Fibroblast of skin of left quadriceps (primary cell): ENCODE data around the gene MCTP1.
"Not testable (repeated sequence)": the region's sequence is repeated elsewhere in the genome, so short reads cannot be mapped to it uniquely, and the experiment has no call there.

Experiments
- DNase-seq, 2 experiments: peaks; one replicate each; pipeline ENCODE4 v3.0.0-alpha.2; 2013; ENCODE audit warnings: low read depth in 2 of 2

The MCTP1 gene

DNA sequence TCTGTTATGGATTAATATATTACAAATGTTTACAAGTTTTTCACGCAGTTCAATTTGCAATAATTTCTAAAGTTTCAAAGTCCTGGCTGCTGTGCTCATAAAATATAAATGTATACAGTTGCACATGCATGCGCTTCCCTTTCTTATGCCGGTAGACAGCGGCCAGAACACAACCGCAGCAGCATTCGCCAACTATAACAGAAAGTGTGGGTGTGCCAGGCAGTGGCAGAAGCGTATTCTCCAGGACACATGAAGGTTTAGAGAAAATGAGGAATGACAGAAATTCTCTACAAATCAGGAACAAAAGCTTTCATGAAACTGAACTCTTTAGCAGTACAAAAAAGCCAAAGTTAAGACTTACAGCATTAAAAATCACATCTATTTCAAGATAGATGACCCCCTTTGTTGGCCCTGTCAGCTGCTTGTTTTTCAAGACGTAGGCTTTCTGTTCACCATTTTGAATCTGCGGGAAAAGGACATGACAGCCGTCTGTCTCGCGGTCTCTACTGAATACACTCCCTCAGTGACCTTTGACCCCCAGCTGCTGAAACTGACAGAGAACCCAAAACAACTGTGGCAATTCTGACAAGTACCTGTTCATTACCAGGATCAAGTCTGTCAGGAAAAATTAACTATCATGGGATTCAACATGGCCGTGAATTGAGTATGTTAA, 414.2 kb downstream of the MCTP1 start:
- no peak for DNase-seq

DNA sequence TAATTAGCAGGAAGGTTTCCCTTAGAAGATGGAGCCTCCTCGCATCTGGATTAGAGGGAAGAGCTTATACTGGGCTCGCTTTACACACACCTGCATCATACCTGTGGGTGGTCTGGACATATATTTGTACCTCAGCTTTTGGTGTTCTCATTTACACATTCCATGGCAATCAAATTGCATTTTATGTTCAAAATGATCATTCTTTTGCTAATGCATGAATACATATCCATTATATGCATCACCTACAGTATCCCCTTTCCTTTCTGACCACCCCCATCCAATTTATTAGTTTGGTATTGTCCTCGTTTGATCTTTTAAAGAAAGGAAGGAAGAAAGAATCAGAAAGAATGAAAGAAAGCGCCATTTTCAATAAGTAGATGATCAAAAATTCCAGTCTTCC, 415.0 kb downstream of the MCTP1 start:
- no peak for DNase-seq

DNA sequence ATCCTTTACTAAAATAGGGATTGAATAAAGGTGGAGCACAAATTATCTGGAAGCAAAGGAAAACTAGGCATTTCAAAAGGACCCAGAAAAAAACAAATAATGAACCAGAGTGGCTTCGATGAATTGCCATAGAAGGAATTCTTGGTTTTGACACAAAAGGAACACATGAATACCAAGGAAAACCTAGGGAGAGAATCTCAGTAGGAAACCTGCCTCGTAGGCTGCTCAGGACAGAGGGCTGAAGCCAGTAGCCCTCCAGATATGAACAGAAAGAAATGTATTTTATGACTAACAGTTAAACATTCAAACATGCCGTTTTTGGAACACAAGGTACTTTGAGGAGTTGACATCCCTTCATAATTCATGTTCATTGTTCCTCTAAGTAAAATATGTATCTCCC, 420.9 kb downstream of the MCTP1 start:
- no peak for DNase-seq

- no peak for DNase-seq
These were observed 427.8 kb downstream of the MCTP1 start for GRCh38 chr5:94857111-94857510.

DNA sequence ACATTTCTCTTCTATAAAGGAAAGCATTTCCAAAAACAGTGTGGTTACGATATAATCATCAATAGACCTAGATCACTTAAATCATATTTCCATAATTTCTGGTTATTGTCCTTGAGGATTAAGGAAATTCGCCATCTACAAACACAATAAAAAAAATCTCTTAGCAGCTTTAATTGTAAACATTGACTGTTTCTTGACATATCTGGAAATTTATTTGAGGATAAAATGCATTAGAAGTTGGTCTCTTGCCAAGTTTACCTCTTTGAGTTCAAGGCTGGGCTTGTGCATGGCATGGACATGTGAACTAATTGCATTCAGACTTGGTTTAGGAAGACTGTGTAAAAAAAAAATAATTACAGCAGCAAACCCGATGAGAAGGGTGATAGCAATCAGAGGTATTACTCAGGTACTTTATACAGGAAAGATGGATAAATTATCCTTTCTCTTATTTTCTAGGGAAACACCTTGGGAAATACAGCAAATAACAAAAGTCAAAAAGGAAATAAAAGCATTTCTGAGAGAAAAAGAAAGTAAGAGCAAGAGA, 428.6 kb downstream of the MCTP1 start:
- DNase-seq = no peak

DNA sequence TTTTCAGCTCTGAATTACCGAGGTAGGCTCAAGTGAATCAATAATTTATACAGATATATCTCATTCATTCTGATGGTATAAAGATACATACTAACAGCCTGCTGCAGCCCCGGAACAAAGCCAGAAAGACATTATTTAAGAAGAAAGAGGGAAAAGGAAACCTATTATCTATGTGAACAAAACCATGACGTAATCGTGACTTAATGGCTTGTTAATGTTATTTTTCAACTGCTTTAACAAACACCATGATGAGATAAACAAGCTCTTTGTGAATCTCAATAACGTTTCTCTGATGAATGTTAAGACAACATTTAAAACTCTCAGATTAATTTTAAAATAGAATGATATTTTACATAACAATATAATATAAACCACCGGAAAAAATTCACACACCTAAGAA, 429.4 kb downstream of the MCTP1 start:
- DNase-seq = no peak

GRCh38 chr5:94853120-94853519, 431.8 kb downstream of the MCTP1 start:
- DNase-seq = no peak

- DNase-seq = no peak
These were observed 433.9 kb downstream of the MCTP1 start for GRCh38 chr5:94850960-94851359.

- DNase-seq = peak; percentile 23 to 30
These were observed 434.8 kb downstream of the MCTP1 start for GRCh38 chr5:94849821-94850736.

- no peak for DNase-seq
These were observed 435.6 kb downstream of the MCTP1 start for GRCh38 chr5:94849324-94849723.

- DNase-seq = no peak
These were observed 437.2 kb downstream of the MCTP1 start for GRCh38 chr5:94847726-94848125.

DNA sequence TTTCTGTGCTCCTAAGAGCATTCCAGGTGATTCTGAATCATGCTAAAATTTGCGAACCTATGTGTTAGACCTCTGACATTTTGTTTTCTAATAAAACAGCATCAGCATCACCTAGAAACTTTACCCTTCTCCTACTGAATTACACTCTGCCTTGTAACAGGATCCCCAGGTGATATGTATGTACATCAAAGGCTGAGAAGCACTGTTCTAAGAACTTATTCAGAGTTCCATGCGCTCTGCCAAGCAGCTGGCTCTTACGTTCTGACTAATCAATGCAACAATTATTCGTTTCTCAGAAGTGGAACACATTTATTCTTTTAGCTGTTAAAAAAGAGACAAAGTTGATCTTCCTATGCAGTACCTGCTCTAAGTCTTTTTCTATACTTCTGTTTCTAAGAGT, 437.9 kb downstream of the MCTP1 start:
- DNase-seq = no peak

- not testable (repeated sequence) for DNase-seq
These were observed 439.2 kb downstream of the MCTP1 start for GRCh38 chr5:94845696-94846095.

GRCh38 chr5:94841598-94842322, 443.1 kb downstream of the MCTP1 start:
- no peak for DNase-seq

GRCh38 chr5:94833851-94834250, 451.0 kb downstream of the MCTP1 start:
- DNase-seq = no peak

GRCh38 chr5:94832685-94833084, 452.2 kb downstream of the MCTP1 start:
- DNase-seq = no peak

DNA sequence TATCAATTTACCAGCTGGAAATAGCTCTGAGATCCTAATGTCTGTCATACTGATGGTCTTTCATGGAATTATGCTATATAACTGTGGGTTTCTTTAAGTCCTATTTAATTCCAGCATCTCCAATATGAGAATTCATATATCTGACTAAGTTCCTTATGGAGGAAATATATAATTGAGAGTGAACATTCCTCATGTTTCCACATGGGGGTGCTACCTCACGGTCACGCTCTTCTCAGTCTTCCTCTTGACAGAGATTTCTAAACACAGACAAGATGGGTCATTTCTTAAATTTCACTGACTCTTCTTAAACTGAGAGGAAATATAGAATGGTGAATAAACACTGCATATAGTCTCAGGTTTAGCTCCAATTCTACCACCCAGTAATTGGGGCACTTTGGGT, 454.4 kb downstream of the MCTP1 start:
- DNase-seq = no peak

DNA sequence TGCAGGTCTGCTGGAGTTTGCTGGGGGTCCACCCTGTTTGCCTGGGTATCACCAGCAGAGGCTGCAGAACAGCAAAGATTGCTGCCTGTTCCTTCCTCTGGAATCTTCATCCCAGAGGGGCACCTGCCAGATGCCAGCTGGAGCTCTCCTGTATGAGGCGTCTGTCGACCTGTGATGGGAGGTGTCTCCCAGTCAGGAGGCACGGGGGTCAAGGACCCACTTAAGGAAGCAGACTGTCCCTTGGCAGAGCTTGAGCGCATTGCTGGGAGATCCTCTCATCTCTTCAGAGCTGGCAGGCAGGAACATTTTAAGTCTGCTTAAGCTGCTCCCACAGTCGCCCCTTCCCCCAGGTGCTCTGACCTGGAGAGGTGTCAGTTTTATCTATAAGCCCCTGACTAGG, 456.7 kb downstream of the MCTP1 start:
- not testable (repeated sequence) for DNase-seq

DNA sequence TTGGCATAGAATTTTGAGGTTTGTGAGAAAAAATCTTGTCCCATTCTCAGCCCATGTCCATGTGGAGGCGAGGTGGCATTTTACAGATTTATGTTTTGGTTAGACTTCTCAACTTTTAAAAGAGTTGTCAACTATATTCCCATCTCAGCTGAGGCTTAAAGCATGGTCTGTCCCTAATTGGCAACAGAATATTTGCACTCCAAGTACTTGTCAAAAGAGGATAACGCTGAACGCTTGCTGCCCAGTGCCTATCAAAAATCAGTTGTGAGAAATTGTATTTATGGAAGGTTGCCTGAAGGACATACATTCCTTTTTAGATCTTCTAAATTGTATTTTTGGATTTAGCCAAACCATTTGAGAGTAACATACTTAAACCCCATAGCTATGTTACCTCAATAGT, 464.4 kb downstream of the MCTP1 start:
- no peak for DNase-seq

GRCh38 chr5:94818904-94819303, 466.0 kb downstream of the MCTP1 start:
- DNase-seq = no peak

DNA sequence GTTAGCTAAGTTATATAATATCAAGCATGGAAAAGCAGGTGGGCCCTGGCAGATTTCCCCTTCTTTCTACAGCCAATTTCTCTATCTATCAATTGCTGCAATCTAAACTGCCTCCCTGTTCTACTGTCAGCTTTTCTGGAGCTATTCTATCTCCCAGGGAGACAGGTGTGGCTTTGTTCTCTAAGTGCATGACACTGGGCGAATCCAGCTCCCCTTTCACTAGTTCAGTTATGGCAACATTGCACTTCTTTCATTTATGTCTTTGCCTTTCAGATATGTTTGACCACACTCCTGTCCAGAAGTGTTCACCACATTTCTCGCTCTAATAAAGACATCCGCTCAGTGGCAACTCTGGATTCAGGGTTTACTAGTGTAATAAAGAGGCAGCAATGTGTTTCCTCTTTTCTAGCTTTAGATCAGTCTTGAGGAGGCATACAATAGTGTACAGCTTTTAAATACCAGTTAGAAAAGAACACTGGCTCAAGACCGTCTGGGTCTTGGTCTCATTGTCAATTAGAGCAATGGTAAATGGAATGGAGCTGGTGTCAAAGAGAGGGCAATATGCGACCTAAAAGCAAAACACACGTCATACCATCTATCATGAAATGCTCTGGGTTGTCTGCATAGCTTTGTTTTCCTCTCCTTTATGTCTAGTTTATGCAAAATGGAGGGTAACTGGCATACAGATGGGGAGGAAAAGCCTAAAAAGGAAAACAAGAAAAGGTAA, 469.4 kb downstream of the MCTP1 start:
- no peak for DNase-seq

DNA sequence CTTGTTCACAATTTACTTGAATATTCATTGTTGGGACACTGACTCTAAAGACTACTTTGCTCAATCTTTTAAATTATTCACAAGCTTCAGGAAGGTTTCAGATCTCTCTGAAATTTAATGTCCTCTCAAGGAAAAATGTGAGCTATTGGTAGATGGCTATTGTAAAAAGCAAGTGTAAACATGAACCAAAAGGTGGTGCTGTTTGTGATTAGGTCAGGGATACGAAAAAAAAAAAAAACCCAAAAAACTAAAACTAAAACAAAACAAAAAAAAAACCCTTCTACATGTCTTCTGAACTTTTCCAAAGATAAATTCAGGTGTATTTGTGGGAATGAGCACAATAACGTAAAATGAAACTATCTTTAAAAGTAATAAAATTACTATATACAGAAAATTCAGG, 472.7 kb downstream of the MCTP1 start:
- DNase-seq = no peak
